OCI-LY1 (cell line): Measurements from ENCODE around the gene PLEKHG3.

Experiments
- H2AFZ ChIP-seq: fragments of 200-600 bp; sonication (generic), shearing (Covaris generic); 2 replicates; pipeline ENCODE4 v1.6.0; 2014; ENCODE audit warnings: antibody characterized with exemption, mild to moderate bottlenecking, low read length
- H3F3A ChIP-seq: fragments of 200-600 bp; sonication (generic), shearing (Covaris generic); 2 replicates; pipeline ENCODE4 v1.6.0; 2014; ENCODE audit warnings: mild to moderate bottlenecking, antibody characterized with exemption, low read length, moderate library complexity; ENCODE audit not compliant: insufficient read depth
- H3K27ac ChIP-seq: fragments of 200-600 bp; sonication (generic); 2 replicates; pipeline ENCODE4 v1.5.1; 2014; ENCODE audit warnings: low read length, mixed run types, mild to moderate bottlenecking, low read depth; ENCODE audit not compliant: poor library complexity, severe bottlenecking
- H3K27me3 ChIP-seq: fragments of 200-600 bp; sonication (generic); 2 replicates; pipeline ENCODE4 v1.6.0; 2014; ENCODE audit warnings: antibody characterized with exemption, mild to moderate bottlenecking, low read length, moderate library complexity; ENCODE audit not compliant: insufficient read depth
- H3K36me3 ChIP-seq: fragments of 200-600 bp; sonication (generic); 2 replicates; pipeline ENCODE4 v1.6.1; 2014; ENCODE audit warnings: mild to moderate bottlenecking, antibody characterized with exemption, low read length, moderate library complexity, mixed read lengths; ENCODE audit not compliant: insufficient read depth
- H3K4me1 ChIP-seq: fragments of 200-600 bp; sonication (generic); 2 replicates; pipeline ENCODE4 v1.5.1; 2014; ENCODE audit warnings: mild to moderate bottlenecking, low read length, moderate library complexity; ENCODE audit not compliant: insufficient read depth, severe bottlenecking
- H3K4me2 ChIP-seq: fragments of 200-600 bp; sonication (generic), shearing (Covaris generic); 2 replicates; pipeline ENCODE4 v1.6.1; 2014; ENCODE audit warnings: low read length
- H3K4me3 ChIP-seq: fragments of 200-600 bp; sonication (generic); 2 replicates; pipeline ENCODE4 v1.5.1; 2014; ENCODE audit warnings: low read length, low read depth, mild to moderate bottlenecking, mixed read lengths; ENCODE audit not compliant: poor library complexity, severe bottlenecking
- H3K79me2 ChIP-seq: fragments of 200-600 bp; shearing (Covaris generic); 2 replicates; pipeline ENCODE4 v1.6.1; 2016; ENCODE audit warnings: mixed run types, low read length, mixed read lengths; ENCODE audit not compliant: insufficient read depth
- H3K9ac ChIP-seq: fragments of 200-600 bp; sonication (generic), shearing (Covaris generic); 2 replicates; pipeline ENCODE4 v1.6.1; 2014; ENCODE audit warnings: mild to moderate bottlenecking, low read length, mixed read lengths
- H3K9me2 ChIP-seq: fragments of 200-600 bp; sonication (generic), shearing (Covaris generic); 2 replicates; pipeline ENCODE4 v1.6.1; 2014; ENCODE audit warnings: low read depth, mild to moderate bottlenecking, low read length, mixed read lengths
- H3K9me3 ChIP-seq: fragments of 200-600 bp; shearing (Covaris generic); 2 replicates; pipeline ENCODE4 v1.6.1; 2014; ENCODE audit warnings: low read length, mixed read lengths
- H4K20me1 ChIP-seq: fragments of 200-600 bp; sonication (generic), shearing (Covaris generic); 2 replicates; pipeline ENCODE4 v1.6.0; 2016; ENCODE audit warnings: mild to moderate bottlenecking, low read length; ENCODE audit not compliant: insufficient read depth
- EZH2 ChIP-seq: fragments of 200-600 bp; sonication (generic), shearing (Covaris generic); IDR thresholded peaks from 2 replicates; pipeline ENCODE4 v1.8.0; 2017; ENCODE audit warnings: borderline replicate concordance, mixed run types, mild to moderate bottlenecking, antibody characterized with exemption, low read length, moderate library complexity, mixed read lengths
- TF ChIP-seq, protein P1 (sequence below): fragments of 200-600 bp; sonication (generic), shearing (Covaris generic); IDR thresholded peaks from 2 replicates; pipeline ENCODE4 v1.5.1; 2017; ENCODE audit warnings: mild to moderate bottlenecking, antibody characterized with exemption, low read length, moderate library complexity, mixed read lengths

PLEKHG3 gene

DNA sequence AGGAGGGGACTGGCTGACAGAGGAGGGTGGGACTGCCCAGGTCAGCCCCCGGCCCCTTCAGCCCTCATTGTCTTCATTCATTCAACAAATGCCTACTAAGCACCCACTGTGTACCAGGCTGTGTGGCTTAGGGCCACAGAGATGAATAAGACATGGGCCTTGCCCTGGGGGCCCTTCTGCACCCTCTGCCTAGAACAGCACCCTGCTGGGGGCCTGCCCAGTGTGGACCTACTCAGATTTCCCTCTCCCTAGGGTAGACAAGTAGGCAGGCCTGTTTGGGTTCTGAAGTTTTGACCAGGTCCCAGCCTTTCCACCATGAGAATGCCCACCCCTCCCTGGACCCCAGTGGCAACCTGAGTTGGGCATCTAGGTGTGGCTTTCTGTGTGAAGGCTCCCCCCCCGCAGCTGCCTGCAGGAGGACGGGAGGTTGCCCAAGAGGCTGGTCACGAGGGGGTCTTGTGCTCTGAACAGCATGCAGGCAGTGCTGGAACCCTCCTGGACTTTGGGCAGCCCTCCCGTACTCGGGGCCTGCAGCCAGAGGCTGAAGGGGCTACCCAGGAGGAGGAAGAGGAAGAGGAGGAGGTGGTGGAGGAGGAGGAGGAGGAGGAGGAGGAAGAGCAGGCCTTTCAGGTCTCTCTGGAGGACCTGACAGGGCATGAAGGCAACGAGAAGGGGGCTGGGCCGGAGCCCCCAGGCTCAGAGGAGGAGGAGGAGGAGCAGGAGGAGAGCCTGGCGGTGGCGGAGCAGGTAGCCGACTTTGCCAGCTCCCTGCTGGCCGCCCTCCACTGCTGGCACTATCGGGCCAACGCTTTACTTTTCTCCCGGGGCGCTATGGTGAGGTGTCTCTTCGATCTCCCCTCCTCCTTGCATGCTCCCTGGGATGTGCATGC is 33.4 kb downstream of the PLEKHG3 start:
- Histone ChIP-seq H3K27ac (no peak overlapping the region), H2AFZ (no peak overlapping the region), H3K79me2 (no peaks in the 10 kb centered on the region), H3K9me3 (no peaks in the 10 kb centered on the region), H3K4me2 (no peak overlapping the region), H3K9me2 (no peaks in the 10 kb centered on the region), H3K4me3 (no peak overlapping the region), H3K36me3 (no peaks in the 10 kb centered on the region), H3F3A (no peaks in the 10 kb centered on the region), H4K20me1 (no peaks in the 10 kb centered on the region), H3K4me1 (no peaks in the 10 kb centered on the region), H3K27me3 (no peaks in the 10 kb centered on the region; the same call in 1 of the 2 replicates), H3K9ac (no peak overlapping the region)
- TF ChIP-seq, protein P1, sequence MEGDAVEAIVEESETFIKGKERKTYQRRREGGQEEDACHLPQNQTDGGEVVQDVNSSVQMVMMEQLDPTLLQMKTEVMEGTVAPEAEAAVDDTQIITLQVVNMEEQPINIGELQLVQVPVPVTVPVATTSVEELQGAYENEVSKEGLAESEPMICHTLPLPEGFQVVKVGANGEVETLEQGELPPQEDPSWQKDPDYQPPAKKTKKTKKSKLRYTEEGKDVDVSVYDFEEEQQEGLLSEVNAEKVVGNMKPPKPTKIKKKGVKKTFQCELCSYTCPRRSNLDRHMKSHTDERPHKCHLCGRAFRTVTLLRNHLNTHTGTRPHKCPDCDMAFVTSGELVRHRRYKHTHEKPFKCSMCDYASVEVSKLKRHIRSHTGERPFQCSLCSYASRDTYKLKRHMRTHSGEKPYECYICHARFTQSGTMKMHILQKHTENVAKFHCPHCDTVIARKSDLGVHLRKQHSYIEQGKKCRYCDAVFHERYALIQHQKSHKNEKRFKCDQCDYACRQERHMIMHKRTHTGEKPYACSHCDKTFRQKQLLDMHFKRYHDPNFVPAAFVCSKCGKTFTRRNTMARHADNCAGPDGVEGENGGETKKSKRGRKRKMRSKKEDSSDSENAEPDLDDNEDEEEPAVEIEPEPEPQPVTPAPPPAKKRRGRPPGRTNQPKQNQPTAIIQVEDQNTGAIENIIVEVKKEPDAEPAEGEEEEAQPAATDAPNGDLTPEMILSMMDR, result no peak
- no peak for TF ChIP-seq EZH2

DNA sequence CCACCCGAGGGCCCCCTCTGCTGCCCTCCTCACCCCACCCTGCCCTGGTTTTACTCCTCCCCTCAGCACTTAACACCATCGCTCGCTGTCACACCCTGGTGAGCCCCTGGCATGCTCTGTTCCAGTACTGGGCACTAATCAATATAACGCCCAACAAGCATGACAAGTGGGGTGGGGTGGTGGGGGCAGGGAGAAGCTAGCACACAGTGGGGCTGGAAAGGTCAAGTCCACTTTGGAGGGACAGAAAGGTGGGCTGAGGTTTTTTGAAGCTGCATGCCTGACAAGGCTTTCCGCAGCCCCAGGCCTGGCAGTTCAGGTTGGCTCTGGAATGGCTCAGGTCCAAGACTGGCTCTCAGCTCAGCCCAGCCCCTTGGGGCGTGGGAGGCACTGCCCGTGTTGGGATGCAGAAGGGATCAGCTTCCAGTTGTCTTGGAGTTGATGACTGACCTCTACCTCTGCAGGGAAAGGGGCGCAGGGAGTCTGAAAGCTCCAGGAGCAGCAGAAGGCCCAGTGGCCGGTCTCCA is 34.1 kb downstream of the PLEKHG3 start:
- Histone ChIP-seq H3K27ac (no peak overlapping the region), H3K9me3 (no peaks in the 10 kb centered on the region), H3K4me2 (no peak overlapping the region), H3K9me2 (no peaks in the 10 kb centered on the region), H2AFZ (no peak overlapping the region), H3K36me3 (no peaks in the 10 kb centered on the region), H3F3A (no peaks in the 10 kb centered on the region), H3K79me2 (no peaks in the 10 kb centered on the region), H4K20me1 (no peaks in the 10 kb centered on the region), H3K27me3 (no peaks in the 10 kb centered on the region; the same call in 1 of the 2 replicates), H3K9ac (no peak overlapping the region), H3K4me1 (no peaks in the 10 kb centered on the region), H3K4me3 (no peak overlapping the region)
- TF ChIP-seq EZH2, result no peak
- TF ChIP-seq, protein P1, result no peak

DNA sequence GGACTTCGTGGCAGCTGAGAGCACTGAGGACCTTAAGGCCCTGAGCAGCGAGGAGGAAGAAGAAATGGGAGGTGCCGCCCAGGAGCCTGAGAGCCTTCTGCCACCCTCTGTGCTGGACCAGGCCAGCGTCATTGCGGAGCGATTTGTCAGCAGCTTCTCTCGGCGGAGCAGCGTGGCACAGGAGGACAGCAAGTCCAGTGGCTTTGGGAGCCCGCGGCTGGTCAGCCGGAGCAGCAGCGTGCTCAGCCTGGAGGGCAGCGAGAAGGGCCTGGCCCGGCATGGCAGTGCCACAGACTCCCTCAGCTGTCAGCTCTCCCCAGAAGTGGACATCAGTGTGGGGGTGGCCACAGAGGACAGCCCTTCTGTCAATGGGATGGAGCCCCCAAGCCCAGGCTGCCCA is 37.0 kb downstream of the PLEKHG3 start:
- Histone ChIP-seq H3K9me3 (no peaks in the 10 kb centered on the region), H3K27ac (no peak overlapping the region), H3K9ac (no peak overlapping the region), H3F3A (no peaks in the 10 kb centered on the region), H3K4me3 (no peak overlapping the region), H3K4me2 (no peak overlapping the region), H3K79me2 (no peaks in the 10 kb centered on the region), H3K4me1 (no peaks in the 10 kb centered on the region), H3K36me3 (no peaks in the 10 kb centered on the region), H3K9me2 (no peaks in the 10 kb centered on the region), H2AFZ (no peak overlapping the region), H4K20me1 (no peaks in the 10 kb centered on the region), H3K27me3 (peaks cover 7% of the 10 kb centered on the region; the same call in 1 of the 2 replicates)
- TF ChIP-seq EZH2, result no peak
- TF ChIP-seq, protein P1, result no peak
